Measurements from ENCODE around the gene SERPINA12. TPM values are rescaled to one million over a fixed set of nuclear protein-coding genes. Genes with fewer than 3 reads are reported as not detected.
"Not testable (repeated sequence)": the region's sequence is repeated elsewhere in the genome, so short reads cannot be mapped to it uniquely, and the experiment has no call there.

SERPINA12 gene
- total and polyA plus RNA-seq, 4 donors = not detected

DNA sequence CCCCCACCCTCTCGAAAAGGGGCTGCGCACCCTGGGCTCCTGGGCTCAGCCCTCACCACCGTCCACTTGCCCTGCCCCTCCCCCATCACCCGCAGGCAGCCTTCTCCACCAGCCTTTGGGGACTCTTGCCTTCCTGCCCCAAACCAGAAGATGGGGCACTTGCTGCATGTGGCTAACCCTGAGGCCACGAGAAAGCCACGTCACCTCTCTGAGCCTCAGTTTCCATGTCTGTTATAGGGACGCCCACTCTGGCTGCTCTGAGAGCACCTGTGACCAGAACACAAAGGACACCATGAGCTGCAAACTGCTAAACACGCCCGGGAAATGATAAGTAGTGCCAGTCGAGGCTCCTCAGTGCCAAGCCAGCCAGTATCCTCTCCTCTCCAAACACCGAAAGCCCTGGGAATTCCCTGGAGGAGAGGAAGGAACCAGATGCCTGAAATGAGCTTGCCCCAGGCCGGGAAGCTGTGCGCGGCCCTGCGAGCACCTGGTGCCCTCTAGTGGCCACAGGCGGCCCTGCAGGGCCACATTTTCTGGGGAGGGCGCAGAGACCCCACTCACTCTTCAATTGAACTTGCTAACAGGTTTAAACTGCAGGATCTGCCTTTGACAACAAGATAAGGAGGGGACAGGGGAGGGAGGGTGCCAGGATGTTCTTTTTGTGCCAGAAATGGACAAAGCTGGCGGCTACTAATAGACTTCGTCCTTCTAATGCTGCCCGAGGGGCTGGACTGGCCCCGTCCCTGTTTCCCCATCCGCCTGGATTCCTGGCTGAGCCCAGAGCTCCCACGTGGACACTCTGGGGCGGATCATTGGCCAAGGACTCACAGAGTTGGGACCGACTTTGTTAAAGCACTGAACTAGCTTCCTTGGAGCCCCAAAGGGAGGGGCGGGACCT lies 23.1 kb downstream of the SERPINA12 start:
- ATAC-seq (ENCODE audit: low FRiP score) = peak; percentile 82
- Histone ChIP-seq H3K9me3 (ENCODE audit: control insufficient read depth, low read length) (no peaks in the 10 kb centered on the region), H3K36me3 (ENCODE audit: control insufficient read depth in 1 of 2, insufficient read depth in 2 of 2, low read length in 1 of 2) (no peaks in the 10 kb centered on the region), H3K27ac (ENCODE audit: low read depth in 1 of 2, low read length in 2 of 2) (no peak overlapping the region), H3K4me3 (ENCODE audit: low read length in 2 of 2) (no peak overlapping the region), H3K27me3 (ENCODE audit: control insufficient read depth in 1 of 2, insufficient read depth in 2 of 2, low read length in 1 of 2) (no peaks in the 10 kb centered on the region), H3K4me1 (ENCODE audit: control insufficient read depth in 1 of 2, insufficient read depth in 2 of 2, low read length in 2 of 2) (no peaks in the 10 kb centered on the region)
- WGBS, 2 donors = 12 to 15% methylated on average over 25 to 26 of the region's 26 CpGs
- intact Hi-C loops (cut with DNase I) = loop anchor here (5.0 to 10.0 kb wide), 2 partner anchors 64 to 131 kb away; no protein-coding TSS in a partner anchor
- peak; percentile 53 to 84 for DNase-seq

DNA sequence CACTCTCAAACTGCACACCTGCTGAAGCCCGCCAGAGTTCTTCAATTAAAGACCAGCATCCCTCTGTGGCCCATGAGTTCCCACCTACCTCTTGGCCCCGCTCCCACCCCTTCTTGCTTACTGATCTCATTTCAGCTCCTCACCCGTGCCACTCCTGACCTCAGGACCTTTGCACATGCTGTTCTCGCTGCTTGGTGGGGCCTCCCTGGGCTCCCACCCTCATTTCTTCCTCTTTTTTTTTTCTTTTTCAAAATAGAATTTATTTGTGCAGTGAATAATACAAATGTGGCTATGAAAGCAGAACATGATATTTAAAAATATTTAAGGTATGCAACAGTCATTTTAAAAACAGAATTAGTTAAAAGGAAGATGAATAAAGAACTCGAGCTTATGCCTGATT lies 24.8 kb downstream of the SERPINA12 start:
- intact Hi-C loops (cut with DNase I) = loop anchor here (10.0 kb wide), 1 partner anchor 130 kb away; no protein-coding TSS in a partner anchor
- WGBS, 2 donors = 79 to 80% methylated on average over 5 of the region's 5 CpGs
- no peaks in the 10 kb centered on the region for H3K36me3 ChIP-seq (ENCODE audit: control insufficient read depth in 1 of 2, insufficient read depth in 2 of 2, low read length in 1 of 2)
- no peaks in the 10 kb centered on the region for H3K27me3 ChIP-seq (ENCODE audit: control insufficient read depth in 1 of 2, insufficient read depth in 2 of 2, low read length in 1 of 2)
- no peaks in the 10 kb centered on the region for H3K4me1 ChIP-seq (ENCODE audit: control insufficient read depth in 1 of 2, insufficient read depth in 2 of 2, low read length in 2 of 2)
- no peak overlapping the region for H3K27ac ChIP-seq (ENCODE audit: low read depth in 1 of 2, low read length in 2 of 2)
- ATAC-seq (ENCODE audit: low FRiP score) = no peak
- H3K9me3 ChIP-seq (ENCODE audit: control insufficient read depth, low read length) = no peaks in the 10 kb centered on the region
- no peak for DNase-seq
- no peak overlapping the region for H3K4me3 ChIP-seq (ENCODE audit: low read length in 2 of 2)

DNA sequence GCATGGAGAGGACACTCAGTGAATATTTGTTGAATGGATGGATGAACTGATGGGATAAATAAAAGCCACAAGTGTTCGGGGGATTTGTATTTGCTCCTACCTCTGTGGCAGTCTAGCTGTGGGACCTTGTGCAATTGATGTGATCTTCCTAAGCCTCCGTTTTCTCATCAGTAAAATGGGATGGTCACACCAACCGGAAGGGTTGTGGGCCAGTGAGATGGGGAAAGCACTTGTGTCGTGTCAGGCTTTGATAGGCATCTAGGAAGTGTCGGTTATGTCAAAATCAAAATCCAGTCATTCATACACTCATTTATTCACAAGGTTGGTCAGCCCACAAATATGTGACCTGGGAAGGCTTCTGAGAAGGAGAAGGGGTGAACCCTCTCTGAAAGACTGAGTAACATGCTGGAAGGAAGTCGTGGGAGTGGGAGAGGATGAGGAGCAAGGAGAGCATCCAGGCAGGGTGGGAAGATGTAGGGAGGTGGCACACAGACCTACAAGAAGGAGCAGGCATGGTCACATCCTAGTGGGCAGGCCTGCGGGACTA lies 25.5 kb downstream of the SERPINA12 start:
- ATAC-seq (ENCODE audit: low FRiP score) (no peak), DNase-seq (no peak)
- Histone ChIP-seq H3K27me3 (ENCODE audit: control insufficient read depth in 1 of 2, insufficient read depth in 2 of 2, low read length in 1 of 2) (no peaks in the 10 kb centered on the region), H3K27ac (ENCODE audit: low read depth in 1 of 2, low read length in 2 of 2) (no peak overlapping the region), H3K4me1 (ENCODE audit: control insufficient read depth in 1 of 2, insufficient read depth in 2 of 2, low read length in 2 of 2) (no peaks in the 10 kb centered on the region), H3K4me3 (ENCODE audit: low read length in 2 of 2) (no peak overlapping the region), H3K9me3 (ENCODE audit: control insufficient read depth, low read length) (peaks cover 4% of the 10 kb centered on the region), H3K36me3 (ENCODE audit: control insufficient read depth in 1 of 2, insufficient read depth in 2 of 2, low read length in 1 of 2) (no peaks in the 10 kb centered on the region)
- intact Hi-C loops (cut with DNase I) = loop anchor here (10.0 kb wide), 1 partner anchor 129 kb away; no protein-coding TSS in a partner anchor
- 80 to 90% methylated on average over 7 of the region's 7 CpGs for WGBS, 2 donors

- no peak overlapping the region for H3K27ac ChIP-seq (ENCODE audit: low read depth in 1 of 2, low read length in 2 of 2)
- WGBS, 2 donors = 93 to 94% methylated on average over 10 of the region's 10 CpGs
- ATAC-seq (ENCODE audit: low FRiP score) (no peak), DNase-seq (no peak)
- H3K27me3 ChIP-seq (ENCODE audit: control insufficient read depth in 1 of 2, insufficient read depth in 2 of 2, low read length in 1 of 2) = no peaks in the 10 kb centered on the region
- H3K36me3 ChIP-seq (ENCODE audit: control insufficient read depth in 1 of 2, insufficient read depth in 2 of 2, low read length in 1 of 2) = no peaks in the 10 kb centered on the region
- intact Hi-C loops (cut with DNase I) = loop anchor here (10.0 kb wide), 1 partner anchor 128 kb away; no protein-coding TSS in a partner anchor
- H3K4me3 ChIP-seq (ENCODE audit: low read length in 2 of 2) = no peak overlapping the region
- peaks cover 6% of the 10 kb centered on the region for H3K9me3 ChIP-seq (ENCODE audit: control insufficient read depth, low read length)
- H3K4me1 ChIP-seq (ENCODE audit: control insufficient read depth in 1 of 2, insufficient read depth in 2 of 2, low read length in 2 of 2) = no peaks in the 10 kb centered on the region
Observed at GRCh38 chr14:94483071-94483451, 26.2 kb downstream of the SERPINA12 start.

DNA sequence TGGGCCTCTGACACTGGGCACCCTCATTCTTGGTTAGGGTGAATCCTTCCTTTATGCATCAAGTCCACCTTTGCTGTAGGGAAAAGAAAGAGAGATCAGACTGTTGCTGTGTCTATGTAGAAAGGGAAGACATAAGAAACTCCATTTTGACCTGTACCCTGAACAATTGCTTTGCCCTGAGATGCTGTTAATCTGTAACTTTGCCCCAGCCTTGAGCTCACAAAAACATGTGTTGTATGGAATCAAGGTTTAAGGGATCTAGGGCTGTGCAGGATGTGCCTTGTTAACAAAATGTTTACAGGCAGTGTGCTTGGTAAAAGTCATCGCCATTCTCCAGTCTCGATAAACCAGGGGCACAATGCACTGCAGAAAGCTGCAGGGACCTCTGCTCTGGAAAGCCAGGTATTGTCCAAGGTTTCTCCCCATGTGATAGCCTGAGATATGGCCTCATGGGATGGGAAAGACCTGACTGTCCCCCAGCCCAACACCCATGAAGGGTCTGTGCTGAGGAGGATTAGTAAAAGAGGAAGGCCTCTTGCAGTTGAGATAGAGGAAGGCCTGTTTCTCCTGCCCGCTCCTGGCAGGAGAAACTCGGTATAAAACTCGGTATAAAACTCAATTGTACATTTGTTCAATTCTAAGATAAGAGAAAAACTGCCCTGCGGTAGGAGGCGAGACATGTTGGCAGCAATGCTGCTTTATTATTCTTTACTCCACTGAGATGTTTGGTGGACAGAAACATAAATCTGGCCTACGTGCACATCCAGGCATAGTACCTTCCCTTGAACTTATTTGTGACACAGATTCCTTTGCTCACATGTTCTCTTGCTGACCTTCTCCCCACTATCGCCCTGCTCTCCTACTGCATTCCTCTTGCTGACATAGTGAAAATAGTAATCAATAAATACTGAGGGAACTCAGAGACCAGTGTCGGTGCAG lies 26.9 kb downstream of the SERPINA12 start:
- not testable (repeated sequence) for H3K9me3 ChIP-seq (ENCODE audit: control insufficient read depth, low read length); H3K27ac ChIP-seq (ENCODE audit: low read depth in 1 of 2, low read length in 2 of 2); H3K4me1 ChIP-seq (ENCODE audit: control insufficient read depth in 1 of 2, insufficient read depth in 2 of 2, low read length in 2 of 2); H3K27me3 ChIP-seq (ENCODE audit: control insufficient read depth in 1 of 2, insufficient read depth in 2 of 2, low read length in 1 of 2); H3K36me3 ChIP-seq (ENCODE audit: control insufficient read depth in 1 of 2, insufficient read depth in 2 of 2, low read length in 1 of 2); DNase-seq; H3K4me3 ChIP-seq (ENCODE audit: low read length in 2 of 2); ATAC-seq (ENCODE audit: low FRiP score)
- intact Hi-C loops (cut with DNase I) = loop anchor here (10.0 kb wide), 1 partner anchor 128 kb away; no protein-coding TSS in a partner anchor
- 89 to 92% methylated on average over 10 of the region's 10 CpGs for WGBS, 2 donors

- no peak overlapping the region for H3K27ac ChIP-seq (ENCODE audit: low read depth in 1 of 2, low read length in 2 of 2)
- ATAC-seq (ENCODE audit: low FRiP score) (no peak), DNase-seq (no peak)
- no peaks in the 10 kb centered on the region for H3K27me3 ChIP-seq (ENCODE audit: control insufficient read depth in 1 of 2, insufficient read depth in 2 of 2, low read length in 1 of 2)
- WGBS, 2 donors = 26 to 28% methylated on average over 5 of the region's 5 CpGs
- H3K4me3 ChIP-seq (ENCODE audit: low read length in 2 of 2) = no peak overlapping the region
- intact Hi-C loops (cut with DNase I) = loop anchor here (10.0 kb wide), 1 partner anchor 127 kb away; no protein-coding TSS in a partner anchor
- H3K9me3 ChIP-seq (ENCODE audit: control insufficient read depth, low read length) = peaks cover 6% of the 10 kb centered on the region
- H3K4me1 ChIP-seq (ENCODE audit: control insufficient read depth in 1 of 2, insufficient read depth in 2 of 2, low read length in 2 of 2) = no peaks in the 10 kb centered on the region
- no peaks in the 10 kb centered on the region for H3K36me3 ChIP-seq (ENCODE audit: control insufficient read depth in 1 of 2, insufficient read depth in 2 of 2, low read length in 1 of 2)
Observed at GRCh38 chr14:94481468-94482131, 27.7 kb downstream of the SERPINA12 start.

- H3K4me3 ChIP-seq (ENCODE audit: low read length in 2 of 2) = no peak overlapping the region
- 20 to 34% methylated on average over 2 of the region's 2 CpGs for WGBS, 2 donors
- H3K4me1 ChIP-seq (ENCODE audit: control insufficient read depth in 1 of 2, insufficient read depth in 2 of 2, low read length in 2 of 2) = no peaks in the 10 kb centered on the region
- intact Hi-C loops (cut with DNase I) = loop anchor here (10.0 kb wide), 1 partner anchor 126 kb away; no protein-coding TSS in a partner anchor
- ATAC-seq (ENCODE audit: low FRiP score) (no peak), DNase-seq (no peak)
- no peak overlapping the region for H3K27ac ChIP-seq (ENCODE audit: low read depth in 1 of 2, low read length in 2 of 2)
- H3K36me3 ChIP-seq (ENCODE audit: control insufficient read depth in 1 of 2, insufficient read depth in 2 of 2, low read length in 1 of 2) = no peaks in the 10 kb centered on the region
- H3K9me3 ChIP-seq (ENCODE audit: control insufficient read depth, low read length) = peaks cover 6% of the 10 kb centered on the region
- H3K27me3 ChIP-seq (ENCODE audit: control insufficient read depth in 1 of 2, insufficient read depth in 2 of 2, low read length in 1 of 2) = no peaks in the 10 kb centered on the region
Observed at GRCh38 chr14:94480809-94481208, 28.5 kb downstream of the SERPINA12 start.

GRCh38 chr14:94478420-94478819 lies 30.8 kb downstream of the SERPINA12 start:
- DNase-seq (no peak), ATAC-seq (ENCODE audit: low FRiP score) (no peak)
- intact Hi-C loops (cut with DNase I) = no loop called here
- H3K9me3 ChIP-seq (ENCODE audit: control insufficient read depth, low read length) = peaks cover 6% of the 10 kb centered on the region
- no peaks in the 10 kb centered on the region for H3K4me1 ChIP-seq (ENCODE audit: control insufficient read depth in 1 of 2, insufficient read depth in 2 of 2, low read length in 2 of 2)
- H3K27me3 ChIP-seq (ENCODE audit: control insufficient read depth in 1 of 2, insufficient read depth in 2 of 2, low read length in 1 of 2) = no peaks in the 10 kb centered on the region
- no peaks in the 10 kb centered on the region for H3K36me3 ChIP-seq (ENCODE audit: control insufficient read depth in 1 of 2, insufficient read depth in 2 of 2, low read length in 1 of 2)
- H3K27ac ChIP-seq (ENCODE audit: low read depth in 1 of 2, low read length in 2 of 2) = no peak overlapping the region
- H3K4me3 ChIP-seq (ENCODE audit: low read length in 2 of 2) = no peak overlapping the region

Data from aorta (tissue), 5 donors.